Neural progenitor cell (in vitro differentiated cells): ENCODE measurements around the gene CAD.

ENCODE experiments used
- EZH2 ChIP-seq: fragments of 200-600 bp; sonication (generic); IDR thresholded peaks from 2 replicates; pipeline ENCODE4 v1.6.1; 2017; ENCODE audit warnings: antibody characterized with exemption, mild to moderate bottlenecking, moderate library complexity
- EZH2phosphoT487 ChIP-seq: fragments of 200-600 bp; sonication (generic); IDR thresholded peaks from 2 replicates; pipeline ENCODE4 v1.6.1; 2017; ENCODE audit warnings: antibody characterized with exemption
- TF ChIP-seq, protein P1 (sequence below): fragments of 200-600 bp; sonication (generic); IDR thresholded peaks from 2 replicates; pipeline ENCODE4 v1.5.1; 2017; ENCODE audit warnings: antibody characterized with exemption, mild to moderate bottlenecking

DNA sequence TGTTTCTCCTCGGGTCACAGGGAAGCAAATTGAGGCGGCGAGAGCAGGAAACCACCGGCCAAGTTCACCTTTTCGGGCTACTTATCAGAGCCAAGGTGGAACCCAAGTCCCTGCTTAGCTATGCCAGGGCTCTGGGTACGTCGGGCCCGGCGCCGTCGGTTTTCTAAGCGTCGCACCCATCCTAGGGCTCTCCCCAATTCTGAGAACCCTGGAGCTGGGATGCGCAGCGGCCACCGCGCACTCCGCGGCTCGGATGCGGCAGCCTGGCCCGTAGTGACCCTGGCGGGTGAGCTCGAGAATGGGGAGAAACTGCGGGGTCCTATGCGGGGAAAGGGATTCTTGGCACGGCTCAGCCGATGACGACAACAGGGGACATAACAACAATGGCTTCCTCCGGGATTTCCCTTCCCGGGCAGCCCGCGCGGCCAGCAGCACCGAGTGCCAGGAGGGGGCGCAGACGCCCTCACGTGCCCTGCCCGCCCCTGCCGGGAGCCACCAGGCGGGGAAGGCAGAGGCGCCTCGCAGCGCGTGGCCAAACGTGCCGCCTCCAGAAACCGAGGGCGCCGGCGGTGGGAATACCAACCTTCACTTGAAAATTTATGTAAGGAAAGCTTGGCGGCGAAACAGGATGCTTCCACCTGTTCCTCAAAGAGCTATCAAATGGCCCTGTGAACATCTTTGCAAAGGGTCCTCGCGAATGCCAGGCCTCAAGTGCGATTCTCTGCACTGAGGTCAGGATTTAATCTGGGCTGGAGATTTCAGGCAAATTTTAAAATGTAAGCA is 47.8 kb downstream of the CAD start:
- TF ChIP-seq, protein P1, sequence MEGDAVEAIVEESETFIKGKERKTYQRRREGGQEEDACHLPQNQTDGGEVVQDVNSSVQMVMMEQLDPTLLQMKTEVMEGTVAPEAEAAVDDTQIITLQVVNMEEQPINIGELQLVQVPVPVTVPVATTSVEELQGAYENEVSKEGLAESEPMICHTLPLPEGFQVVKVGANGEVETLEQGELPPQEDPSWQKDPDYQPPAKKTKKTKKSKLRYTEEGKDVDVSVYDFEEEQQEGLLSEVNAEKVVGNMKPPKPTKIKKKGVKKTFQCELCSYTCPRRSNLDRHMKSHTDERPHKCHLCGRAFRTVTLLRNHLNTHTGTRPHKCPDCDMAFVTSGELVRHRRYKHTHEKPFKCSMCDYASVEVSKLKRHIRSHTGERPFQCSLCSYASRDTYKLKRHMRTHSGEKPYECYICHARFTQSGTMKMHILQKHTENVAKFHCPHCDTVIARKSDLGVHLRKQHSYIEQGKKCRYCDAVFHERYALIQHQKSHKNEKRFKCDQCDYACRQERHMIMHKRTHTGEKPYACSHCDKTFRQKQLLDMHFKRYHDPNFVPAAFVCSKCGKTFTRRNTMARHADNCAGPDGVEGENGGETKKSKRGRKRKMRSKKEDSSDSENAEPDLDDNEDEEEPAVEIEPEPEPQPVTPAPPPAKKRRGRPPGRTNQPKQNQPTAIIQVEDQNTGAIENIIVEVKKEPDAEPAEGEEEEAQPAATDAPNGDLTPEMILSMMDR: peak; percentile 78
- TF ChIP-seq EZH2 (peak; percentile 78), EZH2phosphoT487 (peak; percentile 15)
